Psoas muscle (tissue), 8 donors: Measurements from ENCODE around the gene THAP7. TPM values are rescaled to one million over a fixed set of nuclear protein-coding genes. Genes with fewer than 3 reads are reported as not detected.

Source experiments
- ATAC-seq, 4 donors: fragments of 200-7000 bp; cut with Tn5 transposase; one replicate each; pipeline ENCODE4 v1.9.1; 2020; ENCODE audit warnings: moderate library complexity in 3 of 4, mild to moderate bottlenecking in 2 of 4
- DNase-seq, 2 donors: peaks; one replicate each; pipeline ENCODE4 v3.0.0-alpha.2; 2020
- H3K27ac ChIP-seq: fragments of 200-600 bp; one replicate; pipeline ENCODE4 v1.8.0; 2022
- H3K27me3 ChIP-seq, 3 donors: fragments of 200-600 bp in 1 of 3; one replicate each; pipeline versions ENCODE4 v1.6.1 to v1.8.0; 2013 to 2022; ENCODE audit warnings: low read length in 2 of 3, mild to moderate bottlenecking in 2 of 3, moderate library complexity in 1 of 3; ENCODE audit not compliant: insufficient read depth in 3 of 3
- H3K36me3 ChIP-seq, 2 donors: fragments of 200-600 bp in 1 of 2; one replicate each; pipeline versions ENCODE4 v1.6.1 to v1.8.0; 2013 to 2022; ENCODE audit warnings: low read depth in 1 of 2, mild to moderate bottlenecking in 1 of 2, moderate library complexity in 1 of 2; ENCODE audit not compliant: insufficient read depth in 1 of 2
- H3K4me1 ChIP-seq: fragments of 200-600 bp; one replicate; pipeline ENCODE4 v1.8.0; 2022
- H3K4me3 ChIP-seq: fragments of 200-600 bp; one replicate; pipeline ENCODE4 v1.8.0; 2022; ENCODE audit warnings: mild to moderate bottlenecking
- H3K9me3 ChIP-seq: fragments of 200-600 bp; one replicate; pipeline ENCODE4 v1.8.0; 2022
- CTCF ChIP-seq: fragments of 200-600 bp; IDR thresholded peaks from one replicate; pipeline ENCODE4 v1.8.0; 2022; ENCODE audit warnings: antibody characterized with exemption
- WGBS, 3 donors: extraction: QIAGEN DNeasy Blood & Tissue Kit; methylation state at CpG; one replicate each; pipeline versions ENCODE4 v1.1.6 to v1.1.7; 2013; 5-methylcytosine and 5-hydroxymethylcytosine counted together
- intact Hi-C, 2 donors: fragments of 100-400 bp; cut with DNase I; formaldehyde crosslinking; loops; one replicate each; pipeline versions ENCODE4 v1.11.0 to v1.14.2; 2022
- polyA plus RNA-seq, 3 donors: library from polyadenylated mRNA; stranded (reverse); fragments of 200-250 nt; gene quantifications; one replicate each; pipeline ENCODE4 v1.2.3, GENCODE V29; 2013
- total RNA-seq, 4 donors: library from RNA; stranded (reverse); fragmentation: NEBNext Ultra II Directional in 2 of 4; extraction: Animal tissue kit (Norgen Biotek cat#: 25700) in 2 of 4; gene quantifications; one replicate each; pipeline versions ENCODE4 v1.2.1 to v1.2.4, GENCODE V29; 2021 to 2023
- donor health status: healthy with polysubstance abuse.
- donor health status: DM: no; HTN: no; CAD: no; lungs with moderate emphysema.
- donor health status: Bipolar disorder and iron deficiency.
- donor health status: healthy.
- donor health status: DM: yes; HTN: yes; CAD: no.
- donor health status: DM: no; HTN: no; CAD: no.
- donor health status: DM: no; HTN: no; CAD: no.
- donor health status: DM: yes; HTN: yes; CAD: no.

Gene THAP7
- total and polyA plus RNA-seq, 7 donors: 25.2 to 67.5 (median 39.2) TPM

- no peak for TF ChIP-seq CTCF
- H3K4me1 ChIP-seq: no peaks in the 10 kb centered on the region
- H3K36me3 ChIP-seq: peaks cover 3 to 92% of the 10 kb centered on the region in 2 donors
- no peak for DNase-seq
- H3K9me3 ChIP-seq: no peaks in the 10 kb centered on the region
- H3K27me3 ChIP-seq: no peaks in the 10 kb centered on the region
- intact Hi-C loops: loop anchor here in 1 of 2 donors (10.0 kb wide), 1 partner anchor 72 kb away; no protein-coding TSS in a partner anchor
- H3K4me3 ChIP-seq: no peak overlapping the region
- WGBS, 3 donors: 81 to 88% (median 84%) methylated on average over 21 of the region's 21 CpGs
- H3K27ac ChIP-seq: no peak overlapping the region
- ATAC-seq: no peak
These were observed 9.2 kb downstream of the THAP7 start for GRCh38 chr22:20992456-20993303.

GRCh38 chr22:20992056-20992442 lies 9.9 kb downstream of the THAP7 start:
- no peak for DNase-seq
- no peaks in the 10 kb centered on the region for H3K9me3 ChIP-seq
- no peak for TF ChIP-seq CTCF
- intact Hi-C loops: loop anchor here in 1 of 2 donors (10.0 kb wide), 1 partner anchor 73 kb away; no protein-coding TSS in a partner anchor
- WGBS, 3 donors: 85 to 98% (median 89%) methylated on average over 6 to 7 of the region's 7 CpGs
- H3K4me3 ChIP-seq: no peak overlapping the region
- H3K36me3 ChIP-seq: peaks cover 3 to 92% of the 10 kb centered on the region in 2 donors
- H3K27ac ChIP-seq: no peak overlapping the region
- no peak for ATAC-seq
- H3K27me3 ChIP-seq: no peaks in the 10 kb centered on the region
- no peaks in the 10 kb centered on the region for H3K4me1 ChIP-seq

- intact Hi-C loops: loop anchor here in 1 of 2 donors (10.0 kb wide), 1 partner anchor 73 kb away; no protein-coding TSS in a partner anchor
- Histone ChIP-seq H3K27me3 (no peaks in the 10 kb centered on the region), H3K4me1 (no peaks in the 10 kb centered on the region), H3K9me3 (no peaks in the 10 kb centered on the region), H3K27ac (no peak overlapping the region), H3K36me3 (peaks cover 3 to 92% of the 10 kb centered on the region in 2 donors), H3K4me3 (no peak overlapping the region)
- TF ChIP-seq CTCF: no peak
- DNase-seq (no peak), ATAC-seq (no peak)
- WGBS, 3 donors: 91 to 94% (median 94%) methylated on average over 24 of the region's 24 CpGs
These were observed 10.5 kb downstream of the THAP7 start for GRCh38 chr22:20991252-20992055.

- H3K27me3 ChIP-seq: no peaks in the 10 kb centered on the region
- no peaks in the 10 kb centered on the region for H3K4me1 ChIP-seq
- H3K36me3 ChIP-seq: peaks cover 3 to 92% of the 10 kb centered on the region in 2 donors
- no peak overlapping the region for H3K27ac ChIP-seq
- ATAC-seq (no peak), DNase-seq (no peak)
- H3K4me3 ChIP-seq: no peak overlapping the region
- intact Hi-C loops: loop anchor here in 1 of 2 donors (10.0 kb wide), 1 partner anchor 74 kb away; no protein-coding TSS in a partner anchor
- no peaks in the 10 kb centered on the region for H3K9me3 ChIP-seq
- no peak for TF ChIP-seq CTCF
- 81 to 88% (median 83%) methylated on average over 21 of the region's 21 CpGs for WGBS, 3 donors
These were observed 11.4 kb downstream of the THAP7 start for GRCh38 chr22:20990184-20991180.
